H1 (cell line): ENCODE measurements around the gene VN1R2.

Experiments
- EZH2 ChIP-seq: fragments of 200-600 bp; sonication (generic); IDR thresholded peaks from 2 replicates; pipeline ENCODE4 v1.7.1; 2012; ENCODE audit warnings: low read depth, mild to moderate bottlenecking, moderate library complexity, low read length, inconsistent platforms; ENCODE audit not compliant: severe bottlenecking
- MAX ChIP-seq: IDR thresholded peaks from 2 replicates; pipeline ENCODE4 v1.6.1; 2012; ENCODE audit warnings: inconsistent platforms
- POLR2A ChIP-seq, 2 experiments: IDR thresholded peaks; 1 replicate in 1 of 2; 2 replicates in 1 of 2; pipeline ENCODE4 v1.6.1; 2011; ENCODE audit warnings: low read depth in 2 of 2, low read length in 2 of 2, mild to moderate bottlenecking in 2 of 2; ENCODE audit errors: control extremely low read depth in 1 of 2
- RAD21 ChIP-seq, 2 experiments: IDR thresholded peaks in 1 of 2; conservative IDR thresholded peaks in 1 of 2; 2 replicates each; pipeline ENCODE4 v1.6.1; 2011; ENCODE audit warnings: low read depth in 2 of 2, low read length in 2 of 2, improper control_type of control experiment in 1 of 2, inconsistent platforms in 1 of 2, mild to moderate bottlenecking in 1 of 2, moderate library complexity in 1 of 2
- RBBP5 ChIP-seq: IDR thresholded peaks from 2 replicates; pipeline ENCODE4 v1.7.1; 2012; ENCODE audit warnings: low read depth, mild to moderate bottlenecking, inconsistent platforms, low read length, moderate library complexity, borderline replicate concordance
- RFX5 ChIP-seq: IDR thresholded peaks from 2 replicates; pipeline ENCODE4 v1.6.1; 2011; ENCODE audit warnings: low read depth, low read length, improper control_type of control experiment, borderline replicate concordance
- TBP ChIP-seq: IDR thresholded peaks from 2 replicates; pipeline ENCODE4 v1.6.1; 2011; ENCODE audit warnings: low read depth, low read length, improper control_type of control experiment
- YY1 ChIP-seq: IDR thresholded peaks from 2 replicates; pipeline ENCODE4 v1.6.1; 2011; ENCODE audit warnings: low read depth, mild to moderate bottlenecking, low read length
- TF ChIP-seq, protein P1 (sequence below): IDR thresholded peaks from 2 replicates; pipeline ENCODE4 v1.6.1; 2011; ENCODE audit warnings: low read length, improper control_type of control experiment
- TF ChIP-seq, protein P2 (sequence below), 3 experiments: IDR thresholded peaks; 1 replicate in 2 of 3; 2 replicates in 1 of 3; pipeline versions ENCODE4 v1.5.1 to v1.6.1; 2011; ENCODE audit warnings: low read length in 3 of 3, mild to moderate bottlenecking in 3 of 3, inconsistent platforms in 2 of 3, low read depth in 1 of 3, moderate library complexity in 1 of 3; ENCODE audit not compliant: insufficient read depth in 1 of 3; ENCODE audit errors: control extremely low read depth in 1 of 3

- TF ChIP-seq POLR2A (IDR thresholded peaks at IDR 0.05; ENCODE audit: control extremely low read depth in 1 of 2, low read depth in 2 of 2, low read length in 2 of 2) (no peak), RBBP5 (no peak), RFX5 (no peak), EZH2 (no peak), MAX (no peak), TBP (no peak), RAD21 (IDR thresholded peaks at IDR 0.05 in 1 of 2, conservative IDR thresholded peaks at IDR 0.05 in 1 of 2; ENCODE audit: low read depth in 2 of 2, low read length in 2 of 2) (no peak), YY1 (no peak)
- TF ChIP-seq, protein P1, sequence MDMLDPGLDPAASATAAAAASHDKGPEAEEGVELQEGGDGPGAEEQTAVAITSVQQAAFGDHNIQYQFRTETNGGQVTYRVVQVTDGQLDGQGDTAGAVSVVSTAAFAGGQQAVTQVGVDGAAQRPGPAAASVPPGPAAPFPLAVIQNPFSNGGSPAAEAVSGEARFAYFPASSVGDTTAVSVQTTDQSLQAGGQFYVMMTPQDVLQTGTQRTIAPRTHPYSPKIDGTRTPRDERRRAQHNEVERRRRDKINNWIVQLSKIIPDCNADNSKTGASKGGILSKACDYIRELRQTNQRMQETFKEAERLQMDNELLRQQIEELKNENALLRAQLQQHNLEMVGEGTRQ: no peak
- TF ChIP-seq, protein P2, sequence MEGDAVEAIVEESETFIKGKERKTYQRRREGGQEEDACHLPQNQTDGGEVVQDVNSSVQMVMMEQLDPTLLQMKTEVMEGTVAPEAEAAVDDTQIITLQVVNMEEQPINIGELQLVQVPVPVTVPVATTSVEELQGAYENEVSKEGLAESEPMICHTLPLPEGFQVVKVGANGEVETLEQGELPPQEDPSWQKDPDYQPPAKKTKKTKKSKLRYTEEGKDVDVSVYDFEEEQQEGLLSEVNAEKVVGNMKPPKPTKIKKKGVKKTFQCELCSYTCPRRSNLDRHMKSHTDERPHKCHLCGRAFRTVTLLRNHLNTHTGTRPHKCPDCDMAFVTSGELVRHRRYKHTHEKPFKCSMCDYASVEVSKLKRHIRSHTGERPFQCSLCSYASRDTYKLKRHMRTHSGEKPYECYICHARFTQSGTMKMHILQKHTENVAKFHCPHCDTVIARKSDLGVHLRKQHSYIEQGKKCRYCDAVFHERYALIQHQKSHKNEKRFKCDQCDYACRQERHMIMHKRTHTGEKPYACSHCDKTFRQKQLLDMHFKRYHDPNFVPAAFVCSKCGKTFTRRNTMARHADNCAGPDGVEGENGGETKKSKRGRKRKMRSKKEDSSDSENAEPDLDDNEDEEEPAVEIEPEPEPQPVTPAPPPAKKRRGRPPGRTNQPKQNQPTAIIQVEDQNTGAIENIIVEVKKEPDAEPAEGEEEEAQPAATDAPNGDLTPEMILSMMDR (IDR thresholded peaks at IDR 0.05; ENCODE audit: control extremely low read depth in 1 of 3, insufficient read depth in 1 of 3, low read depth in 1 of 3, low read length in 3 of 3): no peak
Observed at GRCh38 chr19:53246498-53246897, 11.6 kb upstream of the VN1R2 start.
